ENCODE results near the gene PEX7. TPM values are rescaled to one million over a fixed set of nuclear protein-coding genes. Genes with fewer than 3 reads are reported as not detected.

The PEX7 gene
- total and polyA plus RNA-seq, 10 of the 15 experiments (the other 5 are each of a cell fraction or from before 2014, with no cell fraction given) = 0.58 to 12.4 (median 8.8) TPM

- TF ChIP-seq ZNF384 (IDR thresholded peaks at IDR 0.05; ENCODE audit: borderline replicate concordance, low read depth, low read length) = no peak
- TF ChIP-seq IRF5 (IDR thresholded peaks at IDR 0.05; ENCODE audit: borderline replicate concordance) = no peak
These were observed 108.1 kb downstream of the PEX7 start (continued) for GRCh38 chr6:136930528-136930927.

GRCh38 chr6:136932599-136932998, 110.2 kb downstream of the PEX7 start:
- TF ChIP-seq E2F4 (IDR thresholded peaks at IDR 0.05; ENCODE audit: low read depth, low read length) (no peak), KDM1A (IDR thresholded peaks at IDR 0.05; ENCODE audit: borderline replicate concordance) (no peak), TCF12 (IDR thresholded peaks at IDR 0.05; ENCODE audit: low read depth, low read length) (no peak), HCFC1 (IDR thresholded peaks at IDR 0.05; ENCODE audit: low read length) (no peak), E2F8 (IDR thresholded peaks at IDR 0.05; ENCODE audit: low read depth, partially characterized antibody) (no peak), MYB (IDR thresholded peaks at IDR 0.05; ENCODE audit: borderline replicate concordance, low read depth, low read length) (no peak), NFYA (IDR thresholded peaks at IDR 0.05; ENCODE audit: borderline replicate concordance, low read depth, low read length) (no peak)
- no peak overlapping the region for H3K9ac ChIP-seq (ENCODE audit: control insufficient read depth, insufficient read depth, low read length)
- no peak for DNase-seq (ENCODE audit: low read depth, low spot score)
- intact Hi-C loops (cut with micrococcal nuclease; ENCODE audit: unreplicated experiment) (no loop called here), in situ Hi-C loops (cut with MboI) (no loop called here)
- FAIRE-seq = no peak
- no peaks in the 10 kb centered on the region for H3K36me3 ChIP-seq (ENCODE audit: control insufficient read depth in 2 of 2, insufficient read depth in 2 of 2, low read length in 1 of 2)
- H3K9me3 ChIP-seq (replicated peaks; ENCODE audit: control insufficient read depth, insufficient read depth, low read length) = no peaks in the 10 kb centered on the region
- no peaks in the 10 kb centered on the region for H4K20me1 ChIP-seq (ENCODE audit: control insufficient read depth, insufficient read depth)
- ChIA-PET POLR2A (no interaction called here), RAD21 (ENCODE audit: unreplicated experiment) (no interaction called here), CTCF (no interaction called here), SMC1A (ENCODE audit: uncharacterized antibody, unreplicated experiment) (interaction anchor here (0.5 kb wide), 1 partner anchor 49 kb away, joined by 3 read pairs; no protein-coding TSS in a partner anchor)
- no peaks in the 10 kb centered on the region for H3K79me2 ChIP-seq (ENCODE audit: control insufficient read depth, insufficient read depth, low read length)
- WGBS (ENCODE audit: insufficient coverage, insufficient replicate concordance, low lambda C conversion rate, missing lambda C conversion rate) = 63% methylated on average over 2 of the region's 2 CpGs
- H2AFZ ChIP-seq (ENCODE audit: control insufficient read depth, low read depth, low read length) = no peak overlapping the region
- H3K4me3 ChIP-seq = no peak overlapping the region
- H3K4me1 ChIP-seq (ENCODE audit: control insufficient read depth, insufficient read depth, low read length) = no peaks in the 10 kb centered on the region
- H3K27ac ChIP-seq (ENCODE audit: control insufficient read depth, insufficient read depth) = no peak overlapping the region
- BruUV-seq (replicated peaks) = no TSS peak
- no peak overlapping the region for H3K4me2 ChIP-seq (ENCODE audit: control insufficient read depth, insufficient read depth)
- ATAC-seq = no peak
- H3K27me3 ChIP-seq (replicated peaks in 1 of 2; ENCODE audit: control insufficient read depth in 2 of 2, insufficient read depth in 2 of 2, low read length in 1 of 2) = no peaks in the 10 kb centered on the region; a peak in 1 of 4 replicates
